NOMO-1 (cell line): Measurements from ENCODE around the gene MAPK9.
"Not testable (repeated sequence)": the region's sequence is repeated elsewhere in the genome, so short reads cannot be mapped to it uniquely, and the experiment has no call there.

Experiments used
- DNase-seq, 2 experiments: peaks; one replicate each; lab custom pipeline; 2025; ENCODE audit not compliant: unreplicated experiment in 2 of 2; lab: John Stamatoyannopoulos, UW

Gene MAPK9

DNA sequence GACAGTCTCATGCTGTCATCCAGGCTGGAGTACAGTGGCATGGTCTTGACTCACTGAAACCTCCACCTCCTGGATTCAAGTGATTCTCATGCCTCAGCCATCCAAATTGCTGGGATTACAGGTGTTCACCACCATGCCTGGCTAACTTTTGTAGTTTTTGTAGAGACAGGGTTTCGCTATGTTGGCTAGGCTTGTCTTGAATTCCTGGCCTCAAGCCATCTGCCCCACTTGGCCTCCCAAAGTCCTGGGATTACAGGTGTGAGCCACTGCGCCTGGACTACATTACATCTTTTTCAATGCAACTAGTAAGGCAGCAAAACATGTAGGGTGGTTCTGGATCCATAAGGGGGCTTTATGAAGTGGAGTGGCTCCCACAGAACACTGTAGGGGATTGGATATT lies 53.3 kb downstream of the MAPK9 start:
- DNase-seq: no peak

DNA sequence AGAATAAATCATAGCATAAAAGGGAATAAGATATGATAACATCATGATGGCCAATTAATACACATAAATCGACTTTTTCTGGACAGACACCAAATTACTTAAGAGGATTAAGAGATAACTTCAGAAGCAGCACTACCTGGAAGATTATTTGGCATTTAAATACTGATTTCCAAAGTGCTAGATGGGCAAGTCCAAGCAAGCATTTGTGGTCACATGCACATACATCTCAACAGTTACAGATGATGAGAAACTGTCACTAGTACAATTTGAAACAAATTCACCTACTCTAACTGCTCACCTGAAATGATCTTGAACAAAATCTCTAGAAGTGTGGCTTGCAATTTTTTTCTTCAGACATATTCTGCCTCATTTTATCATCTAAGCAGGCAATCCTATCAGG lies 56.0 kb downstream of the MAPK9 start:
- DNase-seq: no peak

DNA sequence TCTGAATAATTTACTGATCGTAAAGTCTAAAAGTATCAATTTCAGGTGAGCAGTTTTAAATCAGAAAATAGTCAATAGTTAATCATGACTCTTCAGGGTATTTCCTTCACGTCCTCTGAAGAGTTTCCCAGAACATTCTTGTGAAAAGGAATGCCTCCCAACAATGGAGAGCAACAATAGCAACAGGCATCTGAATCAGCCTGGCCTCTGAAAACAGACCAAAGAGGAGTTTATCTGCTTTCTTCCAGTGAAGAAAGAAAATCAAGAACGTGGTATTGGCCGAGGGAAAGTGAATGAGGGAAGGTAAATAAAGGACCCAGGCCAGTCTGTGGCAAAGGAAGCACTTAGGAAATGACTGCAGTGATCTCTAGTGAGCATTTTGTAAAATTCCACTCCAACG lies 56.8 kb downstream of the MAPK9 start:
- no peak for DNase-seq

DNA sequence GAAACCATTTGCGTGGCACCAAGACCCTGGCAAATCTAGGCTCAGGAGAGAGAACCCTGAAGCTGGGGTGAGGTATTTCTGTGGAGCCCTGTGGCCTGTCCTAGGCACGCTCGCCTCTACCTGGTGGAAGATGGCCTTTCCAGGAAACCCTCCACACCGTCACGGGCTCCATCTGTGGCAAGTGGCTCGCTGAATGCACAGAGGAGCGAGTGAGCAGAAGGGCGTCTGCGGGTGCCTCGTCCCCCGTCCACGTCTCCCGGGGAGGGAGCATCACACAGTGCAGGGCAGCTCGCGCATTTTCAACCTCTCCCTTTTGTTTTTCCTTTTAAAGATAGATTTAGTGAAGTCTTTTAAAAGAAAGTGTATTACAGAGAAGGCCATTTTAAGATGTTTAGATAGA lies 57.6 kb downstream of the MAPK9 start:
- no peak for DNase-seq

DNA sequence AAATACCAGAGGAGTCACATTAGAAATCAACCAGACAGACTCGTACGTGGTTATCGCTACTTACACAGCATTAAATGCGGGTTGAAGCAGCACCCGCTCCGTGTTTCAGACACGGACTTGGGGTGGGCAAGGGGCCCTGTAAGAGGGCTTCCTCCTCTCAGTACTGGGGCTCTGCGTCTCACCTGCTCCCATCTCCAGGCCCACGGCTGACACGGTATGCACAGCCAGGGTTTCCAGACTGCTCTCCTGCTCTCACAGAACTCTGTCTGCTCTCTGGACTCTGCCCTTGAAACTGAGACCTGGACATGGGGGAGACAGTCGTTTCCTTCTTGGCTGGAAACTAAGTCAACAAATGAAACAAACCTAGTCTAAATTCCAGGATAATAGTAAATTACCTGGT lies 58.2 kb downstream of the MAPK9 start:
- no peak for DNase-seq

DNA sequence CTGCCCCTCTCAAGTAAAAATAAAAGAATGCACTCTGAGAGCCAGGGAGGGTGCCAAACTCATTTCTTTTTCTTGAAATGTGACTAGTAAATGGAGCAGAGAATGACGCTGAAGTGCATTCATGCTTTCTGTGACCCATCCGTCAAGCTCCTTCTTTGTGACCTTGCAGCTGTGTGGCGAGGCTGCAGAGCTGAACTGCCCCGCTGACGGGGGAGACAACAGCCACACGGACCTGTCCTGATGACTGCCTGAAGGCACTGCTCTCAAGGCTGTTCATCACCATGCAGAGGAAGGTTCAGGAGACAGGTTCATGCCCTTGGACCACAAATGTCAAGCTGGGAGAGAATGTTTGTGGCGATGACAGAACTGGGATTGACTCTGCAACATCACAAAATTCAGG lies 61.9 kb downstream of the MAPK9 start:
- no peak for DNase-seq

DNA sequence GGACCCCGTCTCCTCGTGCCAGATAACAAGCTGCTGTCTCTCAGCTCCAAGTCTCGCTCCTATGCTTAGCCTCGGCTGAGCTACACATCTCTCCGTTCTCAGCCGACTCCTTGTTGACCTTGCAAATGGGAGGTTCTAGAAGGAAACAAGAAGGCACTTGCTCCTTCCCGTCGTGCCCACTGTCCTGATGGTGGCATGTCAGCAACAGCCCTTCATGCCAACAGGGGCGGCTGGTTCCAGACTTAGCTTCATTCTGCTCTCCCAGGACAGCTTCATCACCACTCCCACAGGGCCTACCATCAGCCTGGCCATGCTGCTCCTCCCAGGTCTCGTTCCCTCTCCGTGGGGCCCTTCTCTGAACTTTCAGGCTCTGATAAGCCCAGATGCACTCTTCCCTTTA lies 69.8 kb downstream of the MAPK9 start:
- DNase-seq: no peak

DNA sequence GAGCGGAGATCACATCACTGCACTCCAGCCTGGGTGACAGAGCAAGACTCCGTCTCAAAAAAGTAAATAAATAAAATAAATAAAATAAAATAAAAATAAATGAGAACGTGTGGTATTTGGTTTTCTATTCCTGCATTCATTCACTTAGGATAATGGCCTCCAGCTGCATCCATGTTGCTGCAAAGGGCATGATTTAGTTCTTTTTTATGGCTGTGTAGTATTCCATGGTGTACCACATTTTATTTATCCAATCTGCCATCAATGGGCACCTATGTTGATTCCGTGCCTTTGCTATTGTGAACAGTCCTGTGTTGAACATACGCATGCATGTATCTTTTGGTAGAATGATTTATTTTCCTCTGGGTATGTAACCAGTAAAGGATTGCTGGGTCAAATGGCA lies 74.1 kb downstream of the MAPK9 start:
- no peak for DNase-seq

DNA sequence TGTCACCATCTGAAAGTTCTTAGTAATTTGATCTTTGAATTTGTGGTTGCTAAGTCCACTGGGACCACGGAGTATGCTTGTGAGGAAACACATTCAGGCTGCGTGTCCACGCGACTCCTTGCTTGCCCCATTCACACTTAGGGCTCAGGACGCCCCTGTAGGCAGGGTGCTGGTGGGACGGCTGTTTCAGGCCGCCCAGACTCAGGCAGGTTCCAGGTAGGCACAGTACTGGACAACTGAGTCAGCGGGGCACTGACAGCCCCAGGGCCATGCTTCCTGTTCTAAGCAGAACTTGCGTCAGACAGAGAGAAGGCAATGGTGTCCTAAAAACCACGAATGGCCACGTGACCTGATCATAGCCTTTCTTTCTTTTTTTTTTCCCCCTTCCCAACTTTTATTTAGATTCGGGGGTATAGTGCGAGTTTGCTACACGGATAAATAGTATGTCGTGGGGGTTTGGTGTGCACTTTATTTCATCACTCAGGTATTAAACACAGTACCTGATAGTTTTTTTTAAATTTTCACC lies 75.2 kb downstream of the MAPK9 start:
- no peak for DNase-seq

DNA sequence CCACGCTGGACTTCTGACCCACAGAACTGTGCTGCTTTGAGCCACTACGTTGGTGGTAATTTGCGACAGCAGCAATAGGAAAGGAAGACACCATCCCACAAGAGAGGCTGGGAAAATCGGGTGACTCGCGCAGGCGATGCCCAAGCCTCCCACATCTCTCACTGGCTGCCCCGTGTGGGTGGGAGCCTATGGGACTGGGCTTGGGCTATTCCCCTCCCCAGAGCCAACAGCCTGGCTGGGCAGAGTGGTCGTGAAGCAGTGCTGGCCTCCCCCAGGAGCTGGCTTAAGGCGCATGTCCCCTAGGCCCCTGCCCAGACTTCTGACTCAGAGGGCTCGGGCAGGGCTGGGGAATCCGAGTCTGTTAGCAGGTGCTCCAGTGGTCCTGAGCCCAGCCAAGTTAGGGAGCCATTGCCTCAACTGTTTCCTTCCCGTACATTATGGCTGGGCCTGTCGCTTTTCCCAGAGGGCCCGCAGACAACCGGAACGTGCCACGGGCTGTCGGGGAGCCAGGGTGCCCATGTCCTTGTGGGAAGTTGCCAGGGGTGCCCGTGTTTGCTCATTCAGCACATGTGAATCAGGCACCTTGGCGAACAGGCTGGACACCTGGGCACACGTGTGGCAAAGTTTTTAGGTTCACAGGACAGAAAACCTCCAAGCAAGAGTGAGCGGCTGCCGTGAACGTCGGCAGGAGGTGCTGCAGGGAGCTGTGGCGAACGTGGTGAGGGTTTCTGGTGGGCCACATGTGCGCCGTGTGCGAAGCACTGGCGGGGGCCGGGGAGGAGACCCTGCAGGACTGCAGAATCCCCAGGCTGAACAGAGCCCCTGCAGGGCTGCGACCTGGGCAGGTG lies 75.9 kb downstream of the MAPK9 start:
- DNase-seq: no peak

DNA sequence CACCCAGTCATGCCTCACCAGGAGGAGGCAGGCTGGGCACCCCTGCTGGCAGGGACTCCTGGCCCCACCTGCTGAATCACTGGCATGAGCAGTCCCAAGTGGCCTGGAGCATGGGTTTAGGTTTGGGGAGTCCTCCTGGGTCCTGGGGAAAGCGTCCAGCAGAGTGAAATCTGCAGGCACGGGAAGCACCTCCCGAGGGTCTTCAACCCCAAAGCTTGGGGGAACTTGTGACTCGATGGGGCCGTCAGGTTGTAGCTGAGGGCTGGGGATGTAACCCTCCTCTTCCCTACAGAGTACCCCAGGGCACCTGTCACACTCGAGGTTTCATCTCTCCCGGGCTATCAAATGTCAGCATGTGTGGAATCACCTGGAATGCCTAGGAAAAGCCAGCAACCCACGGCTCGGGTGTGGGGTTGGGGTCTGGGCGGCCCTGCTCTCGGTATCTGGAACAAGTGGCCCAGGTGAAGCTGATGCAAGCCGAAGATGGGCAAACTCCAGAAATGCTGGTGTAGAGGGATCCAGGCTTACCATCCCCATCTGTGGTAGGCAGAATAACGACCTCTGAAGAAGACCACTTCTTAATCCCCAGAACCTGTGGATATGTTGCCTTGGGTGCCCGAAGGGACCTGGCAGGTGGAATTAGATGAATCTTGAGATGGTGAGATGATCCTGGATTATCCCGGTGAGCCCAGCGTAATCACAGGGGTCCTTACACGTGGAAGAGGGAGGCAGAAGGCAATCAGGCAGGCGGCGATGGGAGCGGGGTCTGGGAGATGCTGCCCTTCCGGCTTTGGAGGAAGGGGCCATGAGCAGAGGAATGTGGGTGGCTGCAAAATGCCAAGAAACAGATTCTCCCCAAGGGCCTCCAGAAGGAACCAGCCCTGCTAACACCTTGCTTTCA lies 76.8 kb downstream of the MAPK9 start:
- DNase-seq: no peak

DNA sequence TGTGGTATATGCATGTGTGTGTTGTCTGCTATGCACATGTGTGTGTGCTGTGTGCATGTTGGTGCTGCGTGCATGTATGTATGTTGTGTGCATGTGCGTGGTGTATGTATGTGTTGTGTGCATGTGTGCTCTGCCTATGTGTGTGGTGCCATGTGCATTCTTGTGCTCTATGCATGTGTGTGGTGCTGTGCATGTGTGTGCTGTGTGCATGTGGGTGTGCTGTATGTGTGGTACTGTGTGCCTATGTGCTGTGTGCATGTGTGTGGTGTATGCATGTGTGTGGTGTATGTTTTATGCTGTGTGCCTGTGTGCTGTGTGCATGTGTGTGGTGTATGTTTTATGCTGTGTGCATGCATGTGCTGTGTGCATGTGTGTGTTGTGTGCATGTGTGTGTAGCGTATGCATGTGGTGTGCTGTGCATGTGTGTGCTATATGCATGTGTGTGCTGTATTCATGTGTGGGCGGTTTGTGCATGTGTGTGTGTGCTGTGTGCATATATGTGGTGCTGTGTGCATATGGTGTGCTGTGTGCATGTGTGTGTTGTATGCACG lies 78.2 kb downstream of the MAPK9 start:
- DNase-seq: no peak

DNA sequence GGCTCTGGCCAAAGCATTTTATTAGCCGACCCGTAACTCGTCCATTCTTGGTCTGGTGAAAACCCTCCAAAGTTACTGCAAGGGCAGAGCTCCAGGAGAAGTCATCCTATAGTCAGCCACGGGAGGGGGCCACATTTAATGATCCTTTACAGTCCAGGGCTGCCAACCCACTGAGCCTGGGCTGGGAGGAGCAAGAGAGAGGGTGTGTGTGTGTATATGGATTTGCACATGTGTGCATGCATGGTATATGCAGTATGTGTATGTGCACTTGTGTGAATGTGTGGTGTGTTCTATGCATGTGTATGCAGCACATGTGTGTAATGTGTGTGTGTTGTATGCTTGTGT lies 78.7 kb downstream of the MAPK9 start:
- DNase-seq: no peak

DNA sequence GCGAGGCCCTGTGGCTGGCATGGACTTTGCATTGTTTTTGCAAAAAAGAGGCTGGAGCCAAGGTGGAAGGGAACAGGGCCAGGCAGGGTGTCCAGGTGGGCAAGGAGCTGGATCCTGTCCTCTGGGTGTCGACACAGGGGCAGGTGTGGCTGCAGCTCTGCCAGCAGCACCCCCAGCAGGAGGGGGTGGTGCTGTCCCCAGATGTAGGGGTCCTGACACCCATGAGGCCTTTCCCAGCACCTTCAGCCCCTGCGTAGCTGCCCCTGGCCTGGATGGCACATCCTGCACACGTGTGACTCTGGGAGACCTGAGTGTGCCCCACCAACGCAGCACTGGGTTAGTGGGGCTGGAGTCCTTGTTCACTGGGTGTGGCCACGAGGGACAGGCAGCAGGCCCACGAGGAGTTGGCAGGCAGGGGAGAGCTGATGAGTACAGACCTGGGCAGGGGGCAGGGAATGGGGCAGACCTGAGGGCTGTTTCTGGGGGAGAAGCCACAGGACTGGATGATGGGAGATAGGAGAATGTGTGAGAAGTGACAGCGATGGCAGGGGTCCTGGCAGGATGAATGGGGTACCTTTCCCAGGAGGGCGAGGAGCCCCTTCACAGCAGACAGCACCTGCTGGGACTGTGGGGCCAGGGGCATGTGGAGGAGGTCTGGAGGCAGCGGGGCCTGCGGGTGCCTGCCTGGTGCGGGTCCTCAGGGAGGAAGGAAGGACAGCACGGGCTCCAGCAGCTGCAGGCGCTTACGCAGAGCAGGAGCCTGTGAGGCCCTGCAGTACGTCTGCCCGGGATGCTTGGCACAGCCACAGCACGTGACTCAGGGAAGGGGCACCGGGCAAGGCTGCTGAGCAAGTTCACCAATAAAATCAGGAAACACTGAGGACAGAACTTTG lies 79.3 kb downstream of the MAPK9 start:
- DNase-seq: no peak

DNA sequence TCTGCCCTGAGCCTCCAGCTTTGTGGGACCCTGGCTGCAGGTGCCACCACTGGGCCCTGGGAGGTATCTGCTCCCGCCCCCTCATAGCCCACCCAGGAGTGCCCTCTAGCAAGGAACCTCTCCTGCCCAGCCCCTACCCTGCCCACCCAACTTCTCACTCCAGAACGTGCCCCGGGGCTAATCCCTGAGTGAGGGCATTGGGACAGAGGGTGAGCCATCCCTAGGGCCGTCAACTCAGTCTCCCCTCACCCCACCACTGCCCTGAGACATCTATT lies 80.2 kb downstream of the MAPK9 start:
- DNase-seq: no peak

DNA sequence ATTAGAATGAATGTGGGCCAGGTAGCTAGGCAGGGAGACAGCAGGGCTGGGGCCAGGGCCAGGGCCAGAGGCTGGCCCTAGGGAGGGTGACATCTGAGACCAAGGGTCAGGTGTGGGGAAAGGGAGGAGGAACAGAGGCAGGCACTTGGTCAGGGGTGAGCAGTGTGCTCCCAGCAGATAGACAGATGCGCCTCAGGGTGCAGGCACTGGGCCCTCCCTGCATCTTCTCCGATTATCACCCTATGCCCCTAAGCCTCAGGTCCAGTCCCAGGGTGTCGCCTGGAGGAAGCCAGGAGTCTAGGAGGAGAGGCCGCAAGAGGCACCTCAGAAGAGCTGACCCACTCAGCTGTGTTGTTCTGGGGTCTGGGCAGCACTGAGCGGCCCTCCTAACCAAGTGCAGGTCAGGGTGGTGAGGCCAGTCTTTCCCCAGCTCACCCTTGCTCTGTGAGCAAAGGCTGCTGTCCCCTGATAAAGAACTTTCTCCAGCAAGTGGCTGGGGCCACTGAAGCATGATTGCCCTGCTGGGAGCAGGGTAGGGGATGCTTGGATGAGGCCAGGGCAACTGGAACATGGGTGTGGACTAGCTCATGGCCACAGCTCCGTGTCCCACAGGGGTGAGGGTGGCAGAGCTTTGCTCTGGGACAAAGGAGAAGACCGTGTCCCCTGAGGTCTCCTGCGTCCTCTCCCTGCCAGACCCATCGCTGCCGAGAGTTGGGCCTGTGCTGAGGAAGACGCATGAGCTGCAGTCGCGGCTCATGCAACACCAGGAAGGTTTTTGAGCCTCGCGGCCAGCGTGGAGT lies 80.7 kb downstream of the MAPK9 start:
- no peak for DNase-seq

DNA sequence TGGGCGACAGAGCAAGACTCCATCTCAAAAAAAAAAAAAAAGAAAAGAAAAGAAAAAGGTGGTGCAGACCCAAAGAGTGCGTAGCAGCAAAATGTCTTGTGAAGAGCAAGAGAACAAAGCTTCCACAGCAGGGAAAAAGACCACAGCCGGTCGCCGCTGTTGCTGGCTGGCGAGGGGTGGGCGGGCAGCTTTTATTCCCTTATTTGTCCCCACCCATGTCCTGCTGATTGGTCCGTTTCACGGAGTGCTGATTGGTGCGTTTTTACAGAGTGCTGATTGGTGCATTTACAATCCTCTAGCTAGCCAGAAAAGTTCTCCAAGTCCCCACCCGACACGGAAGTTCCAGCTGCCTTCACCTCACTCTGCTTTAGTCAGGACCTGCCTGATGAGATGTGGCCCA lies 81.8 kb downstream of the MAPK9 start:
- not testable (repeated sequence) for DNase-seq

DNA sequence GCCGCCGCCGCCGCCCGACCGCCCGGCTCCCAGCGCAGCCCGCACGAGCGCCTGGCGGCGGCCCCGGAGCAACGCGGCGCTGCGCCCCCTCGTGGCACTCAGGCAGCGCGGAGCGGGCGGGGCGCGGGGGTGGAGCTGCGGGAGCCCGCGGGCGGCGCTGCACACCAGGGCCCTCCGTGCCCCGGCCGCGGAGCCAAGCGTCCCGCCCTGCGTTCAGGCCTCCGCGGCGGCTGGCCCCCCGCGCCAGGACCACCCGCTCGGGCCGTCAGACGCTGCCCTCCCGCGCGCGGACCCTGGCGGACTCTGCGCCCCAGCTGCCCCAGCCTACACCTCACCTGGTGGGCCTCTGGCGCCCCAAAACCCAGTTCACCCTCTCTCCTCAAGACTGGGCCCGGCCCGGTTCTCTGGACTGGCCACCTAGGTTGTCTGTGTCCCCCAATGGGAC lies 82.7 kb downstream of the MAPK9 start, which contains the start of gene RASGEF1C:
TSS of gene RASGEF1C (minus strand) at position 75 of the 445 bp plus-strand sequence. CDS start 71,159 bp downstream, outside the sequence.
- DNase-seq: peak; percentile 48 to 74

DNA sequence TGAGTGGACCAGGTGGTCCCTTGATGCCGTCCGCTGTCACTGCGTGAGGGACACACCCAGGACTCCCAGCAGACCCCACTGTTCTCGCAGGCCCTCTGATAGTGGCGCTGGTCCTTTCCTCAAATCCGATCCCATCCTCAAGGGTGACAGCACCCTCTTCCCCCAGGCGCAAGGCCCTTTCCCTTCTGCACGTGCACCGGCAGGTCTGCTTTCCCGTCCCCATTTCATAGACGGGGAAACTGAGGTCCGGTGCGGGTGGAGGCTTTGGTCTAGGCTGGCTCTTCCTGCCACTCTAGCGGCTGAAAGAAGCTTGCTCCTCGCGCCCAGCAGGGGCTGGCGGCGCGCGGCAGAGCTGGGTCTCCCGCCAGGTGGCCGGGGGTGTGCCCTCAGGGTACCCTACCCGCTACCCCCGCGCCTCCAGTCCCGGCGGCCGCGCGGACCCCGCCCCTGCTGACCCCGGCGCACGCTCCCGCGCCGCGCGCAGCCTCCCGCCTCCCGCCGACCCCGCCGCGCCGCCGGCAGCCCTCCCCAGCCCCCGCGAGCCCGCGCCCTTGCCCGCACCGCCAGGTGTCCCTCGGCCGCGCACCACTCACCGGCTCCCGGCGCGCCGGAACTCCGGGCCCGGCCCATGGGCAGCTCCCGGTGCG lies 83.3 kb downstream of the MAPK9 start:
- peak in 1 of 2 experiments; percentile 2 for DNase-seq
